ENCODE measurements around the gene PHF8. TPM values are rescaled to one million over a fixed set of nuclear protein-coding genes. Genes with fewer than 3 reads are reported as not detected.

The PHF8 gene
- total and polyA plus RNA-seq, 9 of the 15 experiments (the other 6 are each of a cell fraction or from before 2014, with no cell fraction given): 2.5 to 25.7 (median 12.1) TPM

DNA sequence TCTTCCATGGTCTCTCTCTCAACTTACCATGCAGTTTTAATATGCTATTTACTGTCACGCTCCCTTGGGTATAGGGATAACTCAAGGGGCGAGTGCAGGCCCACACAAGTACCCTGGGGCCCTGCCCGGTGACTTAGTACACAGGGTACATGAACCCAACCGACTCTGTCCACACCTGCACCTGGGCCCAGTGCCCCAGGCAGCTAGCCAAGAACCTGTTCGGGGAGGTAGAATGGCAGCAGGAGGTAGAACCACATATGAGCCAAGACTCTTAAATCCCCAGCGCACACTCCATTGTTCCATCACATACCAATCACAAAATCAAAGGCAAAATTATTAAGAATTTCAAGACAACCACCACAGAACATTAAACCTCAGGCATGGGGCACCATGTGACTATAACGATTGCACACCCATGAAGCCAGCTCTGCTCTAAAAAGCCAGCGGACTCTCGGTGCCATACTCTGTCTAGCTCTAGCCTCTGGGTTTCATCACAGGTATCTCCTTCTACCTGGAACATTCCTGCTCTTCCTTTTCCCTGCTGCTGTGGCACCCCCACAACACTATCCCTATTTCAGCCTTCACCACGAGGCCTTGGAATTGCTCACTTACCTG lies 14.6 kb downstream of the PHF8 start:
- no peak for TF ChIP-seq ZNF695 (CRISPR knock-in tag; IDR thresholded peaks at IDR 0.05)
- no peak for TF ChIP-seq HSF4 (CRISPR knock-in tag; IDR thresholded peaks at IDR 0.05; ENCODE audit: borderline replicate concordance)
- no peak for TF ChIP-seq JUNB (CRISPR knock-in tag; conservative IDR thresholded peaks at IDR 0.05)
- no peak for TF ChIP-seq MCM7 (IDR thresholded peaks at IDR 0.05)
- TF ChIP-seq NFRKB (IDR thresholded peaks at IDR 0.05; ENCODE audit: low read depth): no peak
- TF ChIP-seq HMGN3 (IDR thresholded peaks at IDR 0.05; ENCODE audit: borderline replicate concordance, extremely low read depth, insufficient read length, low read depth, low read length): no peak
- TF ChIP-seq TFAM (CRISPR knock-in tag; conservative IDR thresholded peaks at IDR 0.05): no peak
- TF ChIP-seq ZNF57 (CRISPR knock-in tag; IDR thresholded peaks at IDR 0.05): no peak
- Histone ChIP-seq H3K79me2 (ENCODE audit: control insufficient read depth, insufficient read depth, low read length) (no peaks in the 10 kb centered on the region), H3K9me1 (ENCODE audit: control insufficient read depth, insufficient read depth, low read length) (no peaks in the 10 kb centered on the region), H3K27ac (ENCODE audit: extremely low read depth, low read depth, low read length) (no peak overlapping the region), H2AFZ (ENCODE audit: low read depth, low read length) (no peak overlapping the region), H3K4me2 (ENCODE audit: insufficient read depth, low read length) (no peak overlapping the region), H3K9ac (ENCODE audit: insufficient read depth in 1 of 2, low read depth in 2 of 2, low read length in 2 of 2) (no peak overlapping the region), H3K4me3 (no peak overlapping the region), H3K36me3 (ENCODE audit: control insufficient read depth, insufficient read depth, low read length) (peaks cover 24% of the 10 kb centered on the region; the same call in 1 of the 3 replicates), H3K4me1 (replicated peaks in 1 of 2; ENCODE audit: control insufficient read depth in 2 of 2, insufficient read depth in 2 of 2, low read length in 2 of 2) (no peaks in the 10 kb centered on the region), H3K27me3 (ENCODE audit: control insufficient read depth in 2 of 2, insufficient read depth in 2 of 2, low read length in 2 of 2) (no peaks in the 10 kb centered on the region), H4K20me1 (replicated peaks; ENCODE audit: control insufficient read depth, insufficient read depth, low read length) (no peaks in the 10 kb centered on the region), H3K9me3 (replicated peaks; ENCODE audit: control insufficient read depth, insufficient read depth, low read depth, low read length) (no peaks in the 10 kb centered on the region)
- DNase-seq (ENCODE audit: extremely low read depth in 1 of 4, low spot score in 3 of 4) (no peak), FAIRE-seq (no peak), ATAC-seq (no peak)
- WGBS (ENCODE audit: insufficient coverage, low coverage, missing lambda C conversion rate): 87% methylated on average over 8 of the region's 10 CpGs
- in situ Hi-C loops (cut with MboI) (no loop called here), intact Hi-C loops (cut with micrococcal nuclease) (no loop called here)
- POLR2A ChIA-PET: no interaction called here
- BruUV-seq (replicated peaks): no TSS peak
- CTCF ChIA-PET (ENCODE audit: low intra/inter-chr PET ratio): no interaction called here

Data from K562 (cell line).